ENCODE measurements around the gene IFI44. TPM values are rescaled to one million over a fixed set of nuclear protein-coding genes. Genes with fewer than 3 reads are reported as not detected.

The IFI44 gene
- total RNA-seq, 1 donor: 35.8 TPM

- Histone ChIP-seq H4K20me1 (ENCODE audit: insufficient read depth, low read length) (no peaks in the 10 kb centered on the region), H3K4me3 (ENCODE audit: insufficient read depth, low read length) (no peak overlapping the region), H3K79me2 (ENCODE audit: insufficient read depth, low read length) (no peaks in the 10 kb centered on the region), H3K36me3 (ENCODE audit: insufficient read depth, low read length) (no peaks in the 10 kb centered on the region), H3K4me1 (ENCODE audit: insufficient read depth, low read length) (peaks cover 50% of the 10 kb centered on the region), H2AFZ (ENCODE audit: low read length) (no peak overlapping the region), H3K27me3 (ENCODE audit: insufficient read depth, low read length) (no peaks in the 10 kb centered on the region), H3K4me2 (ENCODE audit: insufficient read depth, low read length) (peak overlapping the region; percentile 9), H3K27ac (ENCODE audit: low read depth, low read length) (peak overlapping the region; percentile 56), H3K9me3 (ENCODE audit: low read depth, low read length) (no peaks in the 10 kb centered on the region)
- DNase-seq (ENCODE audit: insufficient read length, low spot score, missing footprints): peak; percentile 26
- TF ChIP-seq, protein P1, sequence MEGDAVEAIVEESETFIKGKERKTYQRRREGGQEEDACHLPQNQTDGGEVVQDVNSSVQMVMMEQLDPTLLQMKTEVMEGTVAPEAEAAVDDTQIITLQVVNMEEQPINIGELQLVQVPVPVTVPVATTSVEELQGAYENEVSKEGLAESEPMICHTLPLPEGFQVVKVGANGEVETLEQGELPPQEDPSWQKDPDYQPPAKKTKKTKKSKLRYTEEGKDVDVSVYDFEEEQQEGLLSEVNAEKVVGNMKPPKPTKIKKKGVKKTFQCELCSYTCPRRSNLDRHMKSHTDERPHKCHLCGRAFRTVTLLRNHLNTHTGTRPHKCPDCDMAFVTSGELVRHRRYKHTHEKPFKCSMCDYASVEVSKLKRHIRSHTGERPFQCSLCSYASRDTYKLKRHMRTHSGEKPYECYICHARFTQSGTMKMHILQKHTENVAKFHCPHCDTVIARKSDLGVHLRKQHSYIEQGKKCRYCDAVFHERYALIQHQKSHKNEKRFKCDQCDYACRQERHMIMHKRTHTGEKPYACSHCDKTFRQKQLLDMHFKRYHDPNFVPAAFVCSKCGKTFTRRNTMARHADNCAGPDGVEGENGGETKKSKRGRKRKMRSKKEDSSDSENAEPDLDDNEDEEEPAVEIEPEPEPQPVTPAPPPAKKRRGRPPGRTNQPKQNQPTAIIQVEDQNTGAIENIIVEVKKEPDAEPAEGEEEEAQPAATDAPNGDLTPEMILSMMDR (IDR thresholded peaks at IDR 0.05; ENCODE audit: extremely low read depth, low read depth, low read length): no peak
Measured at GRCh38 chr1:78691995-78692747, 42.5 kb downstream of the IFI44 start.

- TF ChIP-seq, protein P1 (IDR thresholded peaks at IDR 0.05; ENCODE audit: extremely low read depth, low read depth, low read length): no peak
- H3K4me2 ChIP-seq (ENCODE audit: insufficient read depth, low read length): no peak overlapping the region
- H3K4me1 ChIP-seq (ENCODE audit: insufficient read depth, low read length): peaks cover 12% of the 10 kb centered on the region
- H3K27ac ChIP-seq (ENCODE audit: low read depth, low read length): no peak overlapping the region
- H2AFZ ChIP-seq (ENCODE audit: low read length): no peak overlapping the region
- no peaks in the 10 kb centered on the region for H4K20me1 ChIP-seq (ENCODE audit: insufficient read depth, low read length)
- H3K9me3 ChIP-seq (ENCODE audit: low read depth, low read length): no peaks in the 10 kb centered on the region
- no peak for DNase-seq (ENCODE audit: insufficient read length, low spot score, missing footprints)
- H3K4me3 ChIP-seq (ENCODE audit: insufficient read depth, low read length): no peak overlapping the region
- H3K36me3 ChIP-seq (ENCODE audit: insufficient read depth, low read length): no peaks in the 10 kb centered on the region
- H3K79me2 ChIP-seq (ENCODE audit: insufficient read depth, low read length): no peaks in the 10 kb centered on the region
- H3K27me3 ChIP-seq (ENCODE audit: insufficient read depth, low read length): no peaks in the 10 kb centered on the region
Measured at GRCh38 chr1:78699813-78700212, 50.2 kb downstream of the IFI44 start.

- Histone ChIP-seq H3K4me1 (ENCODE audit: insufficient read depth, low read length) (peaks cover 7% of the 10 kb centered on the region), H3K27me3 (ENCODE audit: insufficient read depth, low read length) (no peaks in the 10 kb centered on the region), H3K4me2 (ENCODE audit: insufficient read depth, low read length) (no peak overlapping the region), H3K27ac (ENCODE audit: low read depth, low read length) (no peak overlapping the region), H4K20me1 (ENCODE audit: insufficient read depth, low read length) (no peaks in the 10 kb centered on the region), H2AFZ (ENCODE audit: low read length) (no peak overlapping the region), H3K9me3 (ENCODE audit: low read depth, low read length) (no peaks in the 10 kb centered on the region), H3K79me2 (ENCODE audit: insufficient read depth, low read length) (no peaks in the 10 kb centered on the region), H3K36me3 (ENCODE audit: insufficient read depth, low read length) (no peaks in the 10 kb centered on the region), H3K4me3 (ENCODE audit: insufficient read depth, low read length) (no peak overlapping the region)
- TF ChIP-seq, protein P1 (IDR thresholded peaks at IDR 0.05; ENCODE audit: extremely low read depth, low read depth, low read length): no peak
- no peak for DNase-seq (ENCODE audit: insufficient read length, low spot score, missing footprints)
Measured at GRCh38 chr1:78702426-78702825, 52.8 kb downstream of the IFI44 start.

GRCh38 chr1:78703806-78704205 is 54.2 kb downstream of the IFI44 start:
- peaks cover 5% of the 10 kb centered on the region for H3K4me1 ChIP-seq (ENCODE audit: insufficient read depth, low read length)
- no peaks in the 10 kb centered on the region for H3K79me2 ChIP-seq (ENCODE audit: insufficient read depth, low read length)
- H3K4me3 ChIP-seq (ENCODE audit: insufficient read depth, low read length): no peak overlapping the region
- H2AFZ ChIP-seq (ENCODE audit: low read length): peak overlapping the region; percentile 39
- no peaks in the 10 kb centered on the region for H3K9me3 ChIP-seq (ENCODE audit: low read depth, low read length)
- DNase-seq (ENCODE audit: insufficient read length, low spot score, missing footprints): no peak
- H3K27me3 ChIP-seq (ENCODE audit: insufficient read depth, low read length): no peaks in the 10 kb centered on the region
- H4K20me1 ChIP-seq (ENCODE audit: insufficient read depth, low read length): no peaks in the 10 kb centered on the region
- H3K4me2 ChIP-seq (ENCODE audit: insufficient read depth, low read length): no peak overlapping the region
- H3K27ac ChIP-seq (ENCODE audit: low read depth, low read length): peak overlapping the region; percentile 43
- no peaks in the 10 kb centered on the region for H3K36me3 ChIP-seq (ENCODE audit: insufficient read depth, low read length)
- TF ChIP-seq, protein P1 (IDR thresholded peaks at IDR 0.05; ENCODE audit: extremely low read depth, low read depth, low read length): no peak
